ENCODE measurements around the gene IGSF3. TPM values are rescaled to one million over a fixed set of nuclear protein-coding genes. Genes with fewer than 3 reads are reported as not detected.

IGSF3 gene
- total and polyA plus RNA-seq, 3 donors from 2014 or later: 12.6 to 27.2 (median 15.4) TPM

DNA sequence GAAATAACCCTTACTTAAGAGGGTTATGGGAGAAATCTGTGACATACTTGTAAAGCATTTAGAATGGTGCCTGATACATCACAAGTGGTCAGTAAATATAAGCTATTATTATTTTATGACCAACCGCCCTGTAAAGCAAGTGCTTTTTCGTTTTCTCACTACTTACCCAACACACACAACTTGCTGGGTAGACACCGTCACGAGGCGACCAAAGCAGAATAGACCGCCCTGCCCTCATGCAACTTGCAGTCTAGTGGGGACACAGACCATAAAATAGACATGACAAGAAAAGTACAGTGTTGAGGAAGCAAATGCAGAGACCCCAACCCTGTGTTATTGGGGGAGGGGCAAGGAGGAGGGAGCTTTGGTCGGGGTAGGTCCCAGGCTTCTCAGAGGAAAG lies 744 bp upstream of the IGSF3 start:
- no peaks in the 10 kb centered on the region for H3K36me3 ChIP-seq (ENCODE audit: low read depth, missing control alignments)
- H3K27ac ChIP-seq: peak overlapping the region in 1 of 2 donors; percentile 24
- H3K27me3 ChIP-seq: no peaks in the 10 kb centered on the region
- H3K4me3 ChIP-seq: peak overlapping the region in 1 of 2 donors; percentile 61
- DNase-seq: no peak
- H3K4me1 ChIP-seq: no peaks in the 10 kb centered on the region
- no peaks in the 10 kb centered on the region for H3K9me3 ChIP-seq
- TF ChIP-seq POLR2A (IDR thresholded peaks at IDR 0.05): no peak
- no peak for TF ChIP-seq CTCF (IDR thresholded peaks at IDR 0.05)
- intact Hi-C loops (cut with DNase I; ENCODE audit: low total_unique reads): no loop called here
- 73 to 76% methylated on average over 7 of the region's 7 CpGs for WGBS, 2 donors

- H3K4me1 ChIP-seq: no peaks in the 10 kb centered on the region
- no peaks in the 10 kb centered on the region for H3K36me3 ChIP-seq (ENCODE audit: low read depth, missing control alignments)
- 0 to 2% methylated on average over 14 to 32 of the region's 45 CpGs for WGBS, 2 donors
- DNase-seq: no peak
- TF ChIP-seq CTCF (IDR thresholded peaks at IDR 0.05): no peak
- no peak for TF ChIP-seq POLR2A (IDR thresholded peaks at IDR 0.05)
- peak overlapping the region; percentile 61 to 69 for H3K4me3 ChIP-seq
- no peaks in the 10 kb centered on the region for H3K9me3 ChIP-seq
- H3K27me3 ChIP-seq: no peaks in the 10 kb centered on the region
- intact Hi-C loops (cut with DNase I; ENCODE audit: low total_unique reads): no loop called here
- H3K27ac ChIP-seq: peak overlapping the region in 1 of 2 donors; percentile 52
These were observed 407 bp downstream of the IGSF3 start for GRCh38 chr1:116667078-116667574.

DNA sequence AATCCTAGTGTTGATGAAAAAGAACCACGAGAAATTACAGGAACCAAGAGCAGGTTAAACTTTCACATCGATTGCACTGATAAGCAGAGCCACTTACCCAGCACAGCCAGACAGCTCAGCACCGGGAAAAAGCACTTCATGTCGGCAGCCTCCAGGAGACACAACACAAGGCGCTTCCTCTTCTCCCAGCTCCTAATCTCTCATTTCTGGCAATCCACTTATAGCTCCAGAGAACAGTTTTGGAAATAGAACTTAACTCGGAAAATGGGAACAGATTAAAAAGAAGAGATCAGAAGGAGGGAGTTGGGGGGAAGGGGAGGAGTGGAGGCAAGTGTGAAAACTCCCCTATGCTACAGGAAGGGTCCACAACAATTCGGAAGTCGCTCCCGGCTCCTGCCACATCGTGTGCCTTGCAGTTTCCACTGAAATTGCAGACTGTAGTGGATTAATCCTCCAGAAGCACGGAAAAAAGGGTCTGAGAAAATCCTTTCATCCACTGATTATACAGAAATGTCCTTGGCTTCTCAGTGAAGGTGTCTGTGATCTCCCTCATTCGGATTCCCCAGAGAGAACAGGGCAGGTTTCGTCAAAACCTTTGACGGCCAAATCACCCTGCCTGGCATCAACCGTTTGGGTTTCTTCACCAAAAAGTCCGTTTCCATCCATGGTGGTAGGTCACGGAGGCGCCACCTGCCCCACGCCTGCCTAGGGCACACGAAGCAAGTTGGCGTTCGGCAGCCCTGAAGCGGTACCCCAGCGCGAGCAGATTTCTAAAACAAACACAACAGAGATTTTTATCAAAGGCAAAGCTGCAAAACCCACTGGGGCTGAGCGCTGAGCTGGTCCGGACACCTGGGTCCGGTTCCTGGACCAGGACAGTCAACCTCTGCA lies 1.1 kb downstream of the IGSF3 start:
- intact Hi-C loops (cut with DNase I; ENCODE audit: low total_unique reads): no loop called here

DNA sequence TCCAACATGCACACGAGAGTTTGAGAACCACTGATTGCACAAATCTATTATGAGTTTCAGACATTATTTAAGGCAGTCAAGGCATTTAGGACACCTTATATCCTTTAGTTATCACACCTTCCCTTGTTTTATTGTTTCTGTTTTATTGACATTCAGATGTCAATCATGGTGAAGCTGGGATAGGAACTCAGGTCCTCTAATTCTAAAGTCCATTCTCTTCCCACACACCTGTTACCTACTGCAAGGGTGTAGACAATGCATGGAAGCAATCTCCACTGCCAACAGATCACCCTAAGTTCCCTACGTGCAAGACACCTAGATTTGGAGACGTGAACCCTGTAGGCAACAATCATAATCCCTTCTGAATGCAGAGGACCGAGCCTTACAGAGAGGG lies 2.6 kb downstream of the IGSF3 start:
- Histone ChIP-seq H3K4me1 (no peaks in the 10 kb centered on the region), H3K27ac (no peak overlapping the region), H3K9me3 (no peaks in the 10 kb centered on the region), H3K4me3 (no peak overlapping the region), H3K36me3 (ENCODE audit: low read depth, missing control alignments) (no peaks in the 10 kb centered on the region), H3K27me3 (no peaks in the 10 kb centered on the region)
- TF ChIP-seq POLR2A (IDR thresholded peaks at IDR 0.05) (no peak), CTCF (IDR thresholded peaks at IDR 0.05) (no peak)
- intact Hi-C loops (cut with DNase I; ENCODE audit: low total_unique reads): no loop called here
- WGBS, 2 donors: 89 to 94% methylated on average over 4 of the region's 4 CpGs
- no peak for DNase-seq

More for the DNA sequence above, 1.1 kb downstream of the IGSF3 start:
- no peak for DNase-seq
- Histone ChIP-seq H3K27ac (no peak overlapping the region), H3K4me3 (peak overlapping the region; percentile 61 to 69), H3K27me3 (no peaks in the 10 kb centered on the region), H3K4me1 (no peaks in the 10 kb centered on the region), H3K9me3 (no peaks in the 10 kb centered on the region), H3K36me3 (ENCODE audit: low read depth, missing control alignments) (no peaks in the 10 kb centered on the region)
- 11% methylated on average over 21 to 28 of the region's 28 CpGs for WGBS, 2 donors
- no peak for TF ChIP-seq CTCF (IDR thresholded peaks at IDR 0.05)
- no peak for TF ChIP-seq POLR2A (IDR thresholded peaks at IDR 0.05)

Data from testis (tissue), 3 donors.